LHCN-M2 (cell line): ENCODE results near the gene UNC45A. TPM values are rescaled to one million over a fixed set of nuclear protein-coding genes. Genes with fewer than 3 reads are reported as not detected.
"Not testable (repeated sequence)": the region's sequence is repeated elsewhere in the genome, so short reads cannot be mapped to it uniquely, and the experiment has no call there.

Source experiments
- DNase-seq: peaks from one replicate; pipeline ENCODE4 v3.0.0-alpha.2; 2012; ENCODE audit warnings: low read depth
- total RNA-seq: library from RNA; depleted of rRNA; stranded (reverse); fragments of >200 nt; gene quantifications from 2 replicates; pipeline ENCODE4 v1.2.3, GENCODE V29; 2014

The UNC45A gene
- total RNA-seq, 1 experiment from 2014 or later: 73.0 TPM

GRCh38 chr15:90915808-90916440 is 19.2 kb upstream of the UNC45A start:
- DNase-seq: no peak

DNA sequence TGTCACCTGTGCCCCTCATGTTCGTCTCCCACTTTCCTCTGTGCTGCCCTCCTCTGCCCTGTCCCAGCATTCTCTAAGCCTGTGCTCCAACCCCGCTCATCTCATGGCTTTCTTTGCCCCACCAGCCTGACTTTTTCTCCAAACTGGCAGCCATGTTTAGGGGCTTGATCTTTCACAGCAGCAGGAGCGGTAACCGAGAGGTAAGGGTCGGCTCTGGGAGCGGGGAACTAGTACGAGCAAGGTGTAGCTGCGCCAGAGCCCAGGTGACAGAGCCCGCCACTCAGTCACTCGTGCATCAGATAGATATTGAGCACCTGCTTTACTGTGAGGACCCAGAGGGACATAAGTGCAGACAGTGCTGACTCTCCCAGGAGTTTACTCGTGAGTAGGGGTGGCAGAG is 18.6 kb upstream of the UNC45A start:
- no peak for DNase-seq

- DNase-seq: no peak
Observed at GRCh38 chr15:90917569-90917968, 17.5 kb upstream of the UNC45A start.

- no peak for DNase-seq
Observed at GRCh38 chr15:90918034-90918788, 16.9 kb upstream of the UNC45A start.

DNA sequence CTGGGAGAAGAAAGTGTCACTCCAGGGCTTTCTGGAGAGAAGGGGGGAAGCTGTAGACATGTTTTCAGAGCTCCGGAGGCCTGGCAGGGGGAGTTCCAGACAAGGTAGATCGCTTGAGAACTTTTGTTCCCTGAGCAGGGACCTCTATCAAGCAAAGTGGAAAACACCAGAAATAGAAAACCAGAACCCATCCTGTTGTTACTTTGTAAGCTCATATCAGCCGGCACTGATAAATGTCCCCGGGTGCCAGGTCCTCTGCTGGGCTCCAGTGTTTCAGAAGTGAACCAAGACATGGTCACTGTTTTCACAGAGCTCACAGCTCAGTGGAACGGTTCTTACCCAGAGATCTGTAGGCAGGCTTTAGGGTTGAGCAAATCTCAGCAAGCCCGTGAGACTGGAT is 16.2 kb upstream of the UNC45A start:
- DNase-seq: no peak

DNA sequence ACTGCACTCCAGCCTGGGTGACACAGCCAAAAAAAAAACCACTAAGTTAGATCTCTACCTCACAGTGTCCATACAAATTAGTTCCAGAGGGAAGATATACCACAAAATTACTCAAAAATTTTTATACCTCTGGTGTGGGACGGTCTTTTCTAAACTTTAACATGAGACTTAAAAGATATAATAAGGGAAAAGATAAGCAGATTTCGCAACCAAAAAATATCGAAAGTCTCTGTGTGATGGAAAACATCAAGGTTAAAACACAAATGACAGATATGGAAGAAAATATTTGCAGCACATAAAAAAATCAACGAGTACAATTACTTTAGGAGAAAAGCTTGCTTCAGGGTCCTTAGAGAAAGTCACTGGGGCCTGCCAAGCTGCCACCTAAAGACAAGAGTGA is 13.2 kb upstream of the UNC45A start:
- no peak for DNase-seq

DNA sequence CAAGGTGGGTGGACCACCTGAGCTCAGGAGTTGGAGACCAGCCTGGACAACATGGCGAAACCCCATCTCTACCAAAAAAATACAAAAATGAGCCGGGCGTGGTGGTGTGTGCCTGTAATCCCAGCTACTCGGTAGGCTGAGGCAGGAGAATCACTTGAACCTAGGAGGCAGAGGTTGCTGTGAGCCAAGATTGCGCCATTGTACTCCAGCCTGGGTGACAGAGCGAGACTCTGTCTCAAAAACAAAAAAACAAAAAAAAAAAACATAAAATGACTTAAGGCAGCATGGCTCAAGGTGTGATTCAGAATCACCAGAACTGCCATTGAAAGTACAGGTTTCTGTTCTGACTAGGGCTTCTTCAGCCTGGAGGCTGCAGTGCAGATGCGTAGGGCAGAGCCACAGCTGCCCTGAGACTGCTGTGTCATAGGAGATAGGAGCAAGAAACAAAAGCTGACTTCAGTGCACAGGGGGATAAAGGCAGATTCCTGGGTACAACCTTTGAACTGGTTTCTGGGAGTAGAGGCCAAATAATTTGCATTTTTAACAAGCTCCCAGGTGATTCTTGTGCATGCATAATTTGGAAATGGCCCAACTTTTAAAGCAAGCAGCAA is 12.3 kb upstream of the UNC45A start:
- not testable (repeated sequence) for DNase-seq

GRCh38 chr15:90924375-90924774 is 10.7 kb upstream of the UNC45A start:
- DNase-seq: no peak

DNA sequence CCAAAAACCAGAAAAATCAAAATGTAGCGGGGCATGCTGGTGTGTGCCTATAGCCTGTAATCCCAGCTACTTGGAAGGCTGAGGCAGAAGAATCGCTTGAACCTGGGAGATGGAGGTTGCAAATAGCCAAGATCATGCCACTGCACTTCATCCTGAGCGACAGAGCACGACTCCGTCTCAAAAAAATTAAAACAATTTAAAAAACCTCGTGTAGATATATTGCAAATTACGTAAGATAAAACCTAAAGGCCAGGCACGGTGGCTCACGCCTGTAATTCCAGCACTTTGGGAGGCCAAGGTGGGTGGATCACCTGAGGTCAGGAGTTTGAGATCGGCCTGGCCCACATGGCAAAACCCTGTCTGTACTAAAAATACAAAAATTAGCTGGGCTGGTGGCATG is 8.3 kb upstream of the UNC45A start:
- not testable (repeated sequence) for DNase-seq

- DNase-seq: not testable (repeated sequence)
Observed at GRCh38 chr15:90928106-90928505, 7.0 kb upstream of the UNC45A start.

DNA sequence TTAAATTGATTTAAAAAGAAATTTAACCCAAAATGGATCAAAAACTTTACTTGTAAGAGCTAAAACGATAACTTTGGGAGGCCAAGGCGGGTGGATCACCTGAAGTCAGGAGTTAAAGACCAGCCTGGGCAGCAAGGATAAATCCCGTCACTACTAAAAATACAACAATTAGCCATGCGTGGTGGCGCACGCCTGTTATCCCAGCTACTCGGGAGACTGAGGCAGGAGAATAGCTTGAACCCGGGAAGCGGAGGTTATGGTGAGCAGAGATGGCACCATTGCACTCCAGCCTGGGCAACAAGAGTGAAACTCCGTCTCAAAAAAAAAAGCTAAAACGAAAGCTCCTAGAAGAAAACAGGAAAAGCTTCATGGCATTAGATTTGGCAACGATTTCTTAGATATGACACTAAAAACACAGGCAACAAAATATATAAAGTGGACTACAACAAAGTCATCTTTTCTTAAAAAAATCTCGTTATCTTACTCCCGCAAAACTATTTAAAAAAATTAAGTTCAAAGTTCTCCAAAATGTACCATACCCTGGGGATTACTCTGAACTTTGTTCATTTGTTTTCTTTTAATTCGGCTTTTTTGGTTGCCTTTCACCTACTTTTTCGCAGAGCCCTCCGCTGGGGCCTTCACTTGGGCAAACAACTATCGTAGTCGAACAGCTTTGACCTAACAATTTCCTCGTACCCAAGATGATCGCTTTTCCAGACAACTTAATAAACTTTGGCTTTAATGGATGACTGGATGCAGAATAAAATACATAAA is 5.7 kb upstream of the UNC45A start:
- no peak for DNase-seq

DNA sequence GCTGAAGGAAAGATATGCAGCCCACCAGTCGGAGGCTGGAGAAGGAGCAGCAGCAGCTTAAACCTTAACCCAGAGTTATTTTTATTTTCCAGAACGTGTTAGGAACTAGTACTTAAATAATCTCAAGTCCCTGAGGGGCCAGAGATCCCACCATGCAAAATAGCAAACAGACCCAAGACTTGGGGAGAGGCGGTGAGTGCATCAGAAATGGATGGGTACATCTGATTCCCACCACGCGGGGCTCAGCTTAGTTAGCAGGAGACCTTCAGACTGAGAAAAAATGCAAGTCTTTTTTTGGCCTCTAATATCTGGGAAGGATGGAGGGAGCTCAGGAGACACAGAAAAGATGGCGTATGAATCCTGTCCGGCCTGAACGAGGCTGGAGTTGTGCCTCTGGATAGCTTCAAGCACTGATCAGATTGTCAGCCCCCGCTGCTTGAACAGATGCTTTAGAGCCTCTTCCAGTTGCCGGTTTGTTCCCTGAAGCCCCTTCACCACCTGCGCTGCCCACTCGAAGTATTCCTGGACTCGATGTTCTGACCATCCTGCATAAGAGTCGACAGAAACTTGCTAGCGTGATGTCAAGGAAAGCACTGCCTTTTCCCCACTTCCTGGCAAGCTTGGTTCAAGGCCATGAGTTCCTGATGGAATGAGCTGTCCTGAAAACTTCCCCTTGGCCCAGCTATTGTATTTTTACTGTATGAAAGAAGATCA is 4.1 kb upstream of the UNC45A start:
- no peak for DNase-seq

DNA sequence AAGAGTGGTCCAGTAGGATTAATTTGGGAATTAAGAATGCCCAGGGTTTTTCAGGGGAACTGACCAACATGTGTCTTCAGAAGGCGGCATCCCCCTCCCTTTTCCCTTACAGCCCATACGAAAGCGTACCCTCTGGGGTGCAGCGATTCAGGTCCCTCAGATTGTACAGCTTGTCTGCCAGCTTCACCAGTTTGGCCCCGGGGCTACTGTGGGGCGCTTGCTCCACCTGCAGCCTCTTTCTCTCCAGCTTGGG is 3.6 kb upstream of the UNC45A start:
- no peak for DNase-seq

- DNase-seq: peak; percentile 80
Observed at GRCh38 chr15:90931828-90932659, 3.0 kb upstream of the UNC45A start, which contains the start of gene HDDC3. HDDC3 (minus strand) TSS chr15:90932549; CDS start chr15:90932540, 9 bp downstream.

GRCh38 chr15:90932660-90932991 is 2.5 kb upstream of the UNC45A start:
- DNase-seq: no peak

- DNase-seq: no peak
Observed at GRCh38 chr15:90933301-90933700, 1.8 kb upstream of the UNC45A start.

GRCh38 chr15:90934256-90934948 is 683 bp upstream of the UNC45A start:
- peak; percentile 77 for DNase-seq

- no peak for DNase-seq
Observed at GRCh38 chr15:90936823-90937222, 1.7 kb downstream of the UNC45A start.

DNA sequence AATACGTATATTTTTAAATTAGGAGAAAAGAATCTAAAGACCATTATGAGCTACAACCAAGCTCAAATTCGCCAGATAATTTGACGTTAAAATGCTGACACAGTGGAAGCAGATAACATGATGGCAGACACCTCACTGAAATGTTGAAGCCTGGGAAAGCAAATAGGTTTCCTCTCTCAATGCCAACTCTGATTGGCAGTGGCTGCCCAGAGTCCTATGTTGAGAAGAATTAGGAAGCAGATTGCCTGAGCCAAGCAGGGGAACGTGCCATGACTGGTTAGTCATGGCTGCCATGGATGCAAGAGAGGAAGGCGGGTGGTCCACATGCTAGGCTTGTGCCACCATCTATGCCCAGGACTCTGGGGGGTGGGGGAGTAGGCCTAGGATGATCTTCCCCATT is 3.2 kb downstream of the UNC45A start:
- no peak for DNase-seq

DNA sequence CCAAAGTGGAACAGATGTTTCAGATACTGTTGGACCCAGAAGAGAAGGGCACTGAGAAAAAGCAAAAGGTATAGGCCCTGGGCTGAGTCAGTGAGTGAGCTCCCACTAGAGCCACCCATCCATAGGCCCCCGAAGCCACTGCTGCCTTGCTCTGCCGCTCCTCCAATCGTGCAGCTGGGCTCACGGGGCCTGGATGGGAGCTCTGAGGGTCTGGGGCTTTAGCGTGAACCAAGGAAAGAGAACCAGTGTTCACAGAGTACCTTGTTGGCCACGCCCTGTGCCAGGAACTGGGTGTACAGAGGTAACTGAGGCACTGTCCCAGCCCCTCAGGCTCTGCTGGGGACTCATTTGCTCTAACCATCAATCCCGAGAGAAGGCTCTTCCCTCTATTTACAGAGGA is 4.7 kb downstream of the UNC45A start:
- no peak for DNase-seq
